HEK293 (cell line): ENCODE measurements around the gene CYP26B1.

ENCODE experiments used
- ATF2 ChIP-seq: fragments of 450-650 bp; formaldehyde crosslinking; IDR thresholded peaks from 2 replicates; pipeline ENCODE4 v1.5.1; 2016; ENCODE audit warnings: missing biosample characterization, missing genetic modification characterization, low read depth
- CTCF ChIP-seq: fragments of 450-650 bp; formaldehyde crosslinking; IDR thresholded peaks from 2 replicates; pipeline ENCODE4 v1.5.1; 2016; ENCODE audit warnings: missing biosample characterization, missing genetic modification characterization
- PRDM2 ChIP-seq: fragments of 450-650 bp; formaldehyde crosslinking; IDR thresholded peaks from 2 replicates; pipeline ENCODE4 v1.5.1; 2016; ENCODE audit warnings: missing biosample characterization, missing genetic modification characterization, borderline replicate concordance
- SALL2 ChIP-seq: fragments of 450-650 bp; formaldehyde crosslinking; IDR thresholded peaks from 2 replicates; pipeline ENCODE4 v1.5.0; 2017; ENCODE audit warnings: missing biosample characterization, mild to moderate bottlenecking, missing genetic modification characterization, borderline replicate concordance
- YY1 ChIP-seq: fragments of 450-650 bp; formaldehyde crosslinking; IDR thresholded peaks from 2 replicates; pipeline ENCODE4 v1.5.1; 2018; ENCODE audit warnings: missing biosample characterization, missing genetic modification characterization
- ZBTB20 ChIP-seq: fragments of 450-650 bp; formaldehyde crosslinking; IDR thresholded peaks from 2 replicates; pipeline ENCODE4 v1.5.1; 2016; ENCODE audit warnings: missing biosample characterization, missing genetic modification characterization
- ZFP69B ChIP-seq: fragments of 450-650 bp; formaldehyde crosslinking; IDR thresholded peaks from 2 replicates; pipeline ENCODE4 v1.5.1; 2016; ENCODE audit warnings: missing biosample characterization, missing genetic modification characterization
- ZNF211 ChIP-seq: fragments of 450-650 bp; formaldehyde crosslinking; IDR thresholded peaks from 2 replicates; pipeline ENCODE4 v1.5.1; 2016; ENCODE audit warnings: low read depth, missing biosample characterization, missing genetic modification characterization
- ZNF223 ChIP-seq: fragments of 450-650 bp; formaldehyde crosslinking; IDR thresholded peaks from 2 replicates; pipeline ENCODE4 v1.5.1; 2016; ENCODE audit warnings: missing biosample characterization, missing genetic modification characterization
- ZNF274 ChIP-seq, 2 experiments: fragments of 200-500 bp in 1 of 2; fragments of 450-650 bp in 1 of 2; sonication (Bioruptor generic) in 1 of 2; formaldehyde crosslinking in 1 of 2; IDR thresholded peaks; 2 replicates each; pipeline versions ENCODE4 v1.5.1 to v1.6.1; 2014 to 2016; ENCODE audit warnings: borderline replicate concordance in 1 of 2, inconsistent platforms in 1 of 2, low read length in 1 of 2, missing biosample characterization in 1 of 2, missing genetic modification characterization in 1 of 2
- ZNF366 ChIP-seq: fragments of 450-650 bp; formaldehyde crosslinking; conservative IDR thresholded peaks from 2 replicates; pipeline ENCODE4 v1.5.1; 2016; ENCODE audit warnings: missing biosample characterization, missing genetic modification characterization
- ZNF449 ChIP-seq: fragments of 450-650 bp; formaldehyde crosslinking; IDR thresholded peaks from 2 replicates; pipeline ENCODE4 v1.5.1; 2017; ENCODE audit warnings: missing biosample characterization, mild to moderate bottlenecking, missing genetic modification characterization, moderate library complexity
- ZNF555 ChIP-seq: fragments of 450-650 bp; formaldehyde crosslinking; conservative IDR thresholded peaks from 2 replicates; pipeline ENCODE4 v1.5.1; 2017; ENCODE audit warnings: missing biosample characterization, mild to moderate bottlenecking, missing genetic modification characterization, inconsistent platforms
- TF ChIP-seq, protein P1 (sequence below): fragments of 450-650 bp; formaldehyde crosslinking; optimal IDR thresholded peaks from 2 replicates; pipeline ENCODE3; 2016; ENCODE audit warnings: missing biosample characterization, mild to moderate bottlenecking, missing genetic modification characterization

- TF ChIP-seq ATF2 (tag by site-specific recombination) (no peak), ZNF449 (tag by site-specific recombination) (no peak), YY1 (tag by site-specific recombination) (no peak), ZNF211 (tag by site-specific recombination) (no peak), ZNF274 (IDR thresholded peaks at IDR 0.05; ENCODE audit: low read length) (no peak), ZNF274 (tag by site-specific recombination; IDR thresholded peaks at IDR 0.05; ENCODE audit: borderline replicate concordance) (no peak), PRDM2 (tag by site-specific recombination) (no peak), ZNF223 (tag by site-specific recombination) (no peak), CTCF (tag by site-specific recombination) (no peak), ZNF366 (tag by site-specific recombination) (no peak), SALL2 (tag by site-specific recombination) (no peak), ZBTB20 (tag by site-specific recombination) (no peak), ZFP69B (tag by site-specific recombination) (no peak), ZNF555 (no peak)
- TF ChIP-seq, protein P1, sequence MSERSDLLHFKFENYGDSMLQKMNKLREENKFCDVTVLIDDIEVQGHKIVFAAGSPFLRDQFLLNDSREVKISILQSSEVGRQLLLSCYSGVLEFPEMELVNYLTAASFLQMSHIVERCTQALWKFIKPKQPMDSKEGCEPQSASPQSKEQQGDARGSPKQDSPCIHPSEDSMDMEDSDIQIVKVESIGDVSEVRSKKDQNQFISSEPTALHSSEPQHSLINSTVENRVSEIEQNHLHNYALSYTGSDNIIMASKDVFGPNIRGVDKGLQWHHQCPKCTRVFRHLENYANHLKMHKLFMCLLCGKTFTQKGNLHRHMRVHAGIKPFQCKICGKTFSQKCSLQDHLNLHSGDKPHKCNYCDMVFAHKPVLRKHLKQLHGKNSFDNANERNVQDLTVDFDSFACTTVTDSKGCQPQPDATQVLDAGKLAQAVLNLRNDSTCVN: no peak
These were observed 11.3 kb downstream of the CYP26B1 start for GRCh38 chr2:72136331-72136730.
